Stimulated activated CD8-positive, alpha-beta memory T cell treated with anti-CD3 and anti-CD28 coated beads, Interleukin-7, amount 100 ng/mL, for 48 hours (primary cell): ENCODE measurements around the gene DEFB108B.
"Not testable (repeated sequence)": the region's sequence is repeated elsewhere in the genome, so short reads cannot be mapped to it uniquely, and the experiment has no call there.

ENCODE experiments used
- DNase-seq, 2 donors: peaks; one replicate each; pipeline ENCODE4 v3.0.0-alpha.2; 2020; ENCODE audit warnings: low read depth in 1 of 2; ENCODE audit errors: extremely low read depth in 1 of 2

DEFB108B gene

GRCh38 chr11:71813481-71814355 is 19.3 kb upstream of the DEFB108B start:
- DNase-seq, result peak; percentile 61 to 68

DNA sequence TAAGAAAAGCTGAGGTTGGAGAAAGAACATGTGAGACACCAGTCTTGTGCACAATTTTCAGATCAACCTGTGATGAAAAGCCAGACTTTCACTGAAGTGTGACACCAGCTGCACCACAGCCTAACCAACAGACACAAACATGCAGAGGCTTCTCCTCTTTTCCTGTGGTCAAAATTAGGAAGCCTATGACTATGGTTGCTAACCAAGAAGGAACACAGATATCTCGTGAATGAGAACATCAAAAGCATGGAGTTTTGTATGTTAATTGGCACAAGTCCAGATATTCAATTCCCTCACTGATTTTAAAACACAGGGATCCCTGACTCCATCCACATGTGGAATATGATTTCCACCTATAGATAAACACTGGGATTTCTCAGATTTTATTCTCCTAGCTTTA is 11.5 kb upstream of the DEFB108B start:
- DNase-seq, result not testable (repeated sequence)

DNA sequence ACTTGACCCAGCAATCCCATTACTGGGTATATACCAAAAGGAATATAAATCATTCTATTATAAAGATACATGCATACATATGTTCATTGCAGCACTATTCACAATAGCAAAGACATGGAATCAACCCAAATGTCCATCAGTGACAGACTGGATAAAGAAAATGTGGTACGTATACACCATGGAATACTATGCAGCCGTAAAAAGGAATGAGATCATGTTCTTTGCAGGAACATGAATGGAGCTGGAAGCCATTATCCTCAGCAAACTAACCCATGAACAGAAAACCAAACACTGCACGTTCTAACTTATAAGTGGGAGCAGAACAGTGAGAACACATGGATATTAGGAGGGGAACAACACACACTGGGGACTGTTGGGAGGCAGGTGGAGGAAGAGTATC is 3.8 kb upstream of the DEFB108B start:
- DNase-seq, result not testable (repeated sequence)

DNA sequence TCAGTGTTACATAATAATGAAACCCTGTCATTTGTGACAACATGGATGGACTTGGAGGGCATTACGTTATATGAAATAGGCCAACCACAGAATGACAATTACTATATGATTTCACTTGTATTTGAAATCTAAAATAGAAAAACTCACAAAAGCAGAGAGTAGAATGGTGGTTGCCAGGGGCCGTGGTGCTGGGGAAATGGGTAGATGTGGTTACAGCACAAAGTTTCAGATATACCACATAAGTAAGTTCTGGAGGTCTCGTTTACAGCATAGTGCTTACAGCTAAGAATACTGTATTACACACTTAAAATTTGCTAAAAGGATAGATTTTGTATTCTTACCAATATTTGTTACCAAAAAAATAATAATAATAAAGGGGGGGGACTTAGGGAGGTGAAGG is 3.3 kb upstream of the DEFB108B start:
- DNase-seq, result not testable (repeated sequence)

GRCh38 chr11:71842720-71843119 is 9.7 kb downstream of the DEFB108B start:
- not testable (repeated sequence) for DNase-seq

DNA sequence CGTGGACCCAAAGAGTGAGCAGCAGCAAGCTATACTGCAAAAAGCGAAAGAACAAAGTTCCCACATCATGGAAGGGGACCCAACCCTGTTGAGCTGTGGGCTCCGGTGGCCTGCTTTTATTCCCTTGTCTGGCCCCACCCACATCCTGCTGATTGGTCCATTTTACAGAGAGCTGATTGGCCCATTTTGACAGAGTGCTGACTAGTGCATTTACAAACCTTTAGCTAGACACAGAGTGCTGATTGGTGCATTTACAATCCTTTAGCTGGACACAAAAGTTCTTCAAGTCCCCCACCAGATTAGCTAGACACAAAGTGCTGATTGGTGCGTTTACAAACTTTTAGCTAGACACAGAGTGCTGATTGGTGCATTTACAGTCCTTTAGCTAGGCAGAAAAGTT is 10.4 kb downstream of the DEFB108B start:
- not testable (repeated sequence) for DNase-seq

GRCh38 chr11:71843858-71844257 is 10.9 kb downstream of the DEFB108B start:
- DNase-seq, result no peak

GRCh38 chr11:71853895-71854294 is 20.9 kb downstream of the DEFB108B start:
- DNase-seq, result not testable (repeated sequence)

DNA sequence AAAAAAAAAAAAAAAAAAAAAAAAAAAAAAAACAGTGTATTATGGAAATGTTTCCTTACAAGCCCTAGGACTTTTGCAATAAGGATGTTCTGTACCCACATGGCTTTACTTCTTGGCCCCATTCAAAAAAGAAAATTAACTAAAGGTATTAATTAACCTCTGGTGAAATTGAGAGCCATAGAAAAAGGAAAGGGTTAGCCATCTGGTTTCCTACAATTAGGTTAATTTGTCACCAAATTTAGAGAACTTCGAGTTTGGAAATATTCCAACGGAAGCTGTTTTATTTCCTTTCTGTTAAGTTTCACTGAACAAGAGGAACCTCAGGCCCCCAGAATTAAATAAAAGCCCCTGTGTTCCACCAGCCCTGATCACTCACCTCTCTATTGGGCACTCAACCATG is 22.9 kb downstream of the DEFB108B start:
- not testable (repeated sequence) for DNase-seq

GRCh38 chr11:71860835-71861234 is 27.8 kb downstream of the DEFB108B start:
- DNase-seq, result not testable (repeated sequence)

DNA sequence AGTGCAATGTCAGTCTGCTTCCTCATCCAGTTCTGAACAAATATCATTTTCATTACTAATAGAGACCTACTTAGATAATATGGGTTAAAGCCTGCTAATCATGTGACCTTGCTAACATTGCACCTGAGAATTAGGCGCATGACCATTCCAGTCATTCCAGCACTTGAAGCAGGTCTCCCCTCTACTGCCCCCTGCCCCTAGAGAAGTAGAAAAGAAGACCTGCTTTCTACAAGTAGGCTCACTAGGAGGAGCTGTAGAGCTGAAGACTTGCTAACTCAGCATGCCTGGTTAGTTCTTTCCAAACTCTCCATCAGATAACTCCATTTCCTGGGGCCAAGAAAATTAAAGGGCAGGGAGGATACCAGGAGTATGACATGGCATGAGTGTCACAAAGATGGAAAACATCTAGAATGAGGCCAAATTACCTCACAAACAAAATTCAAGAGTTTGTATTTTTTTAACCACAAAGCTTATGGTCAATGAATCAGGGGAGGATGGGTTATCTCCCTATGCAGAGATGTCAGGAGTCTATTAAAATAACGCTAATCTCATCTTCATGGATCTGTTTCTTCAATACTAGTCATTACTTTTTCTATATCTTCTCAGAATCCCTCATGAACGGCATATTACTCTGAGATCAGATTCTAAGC is 31.1 kb downstream of the DEFB108B start:
- not testable (repeated sequence) for DNase-seq

DNA sequence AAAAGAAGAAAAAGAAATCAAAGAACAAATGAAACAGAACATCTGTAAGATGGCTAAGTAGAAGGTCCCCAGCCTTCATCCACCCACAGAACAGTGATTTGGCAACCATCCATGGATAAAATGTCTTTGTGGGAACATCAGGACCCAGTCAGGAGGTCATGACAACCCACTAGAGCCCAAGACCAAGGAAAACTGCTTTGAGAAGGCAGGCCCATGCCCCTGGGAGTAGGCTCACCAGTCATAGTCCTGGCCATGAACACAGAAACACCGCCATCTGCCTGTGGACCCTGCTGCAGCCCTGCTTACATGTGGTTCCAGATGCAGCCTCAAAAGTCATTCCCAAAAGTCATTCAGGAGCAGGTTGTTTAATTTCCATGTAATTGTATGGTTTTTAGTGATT is 34.2 kb downstream of the DEFB108B start:
- not testable (repeated sequence) for DNase-seq

DNA sequence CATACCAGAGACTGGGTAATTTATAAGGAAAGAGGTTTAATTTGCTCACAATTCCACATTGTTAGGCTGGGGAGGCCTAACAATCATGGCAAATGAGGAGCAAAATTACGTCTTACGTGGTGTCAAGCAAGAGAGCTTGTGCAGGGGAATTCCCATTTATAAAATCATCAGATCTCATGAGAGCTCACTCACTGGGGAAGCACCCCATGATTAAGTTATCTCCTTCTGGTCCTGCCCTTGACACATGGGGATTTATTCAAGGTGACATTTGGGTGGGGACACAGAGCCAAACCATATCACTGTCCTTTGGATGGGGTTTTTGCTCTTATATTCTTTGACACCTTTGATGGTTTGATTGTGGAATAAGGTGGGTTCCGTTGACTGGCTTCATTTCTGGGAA is 36.9 kb downstream of the DEFB108B start:
- DNase-seq, result not testable (repeated sequence)

GRCh38 chr11:71870661-71871060 is 37.7 kb downstream of the DEFB108B start:
- DNase-seq, result not testable (repeated sequence)

GRCh38 chr11:71876262-71876661 is 43.3 kb downstream of the DEFB108B start:
- DNase-seq, result not testable (repeated sequence)

DNA sequence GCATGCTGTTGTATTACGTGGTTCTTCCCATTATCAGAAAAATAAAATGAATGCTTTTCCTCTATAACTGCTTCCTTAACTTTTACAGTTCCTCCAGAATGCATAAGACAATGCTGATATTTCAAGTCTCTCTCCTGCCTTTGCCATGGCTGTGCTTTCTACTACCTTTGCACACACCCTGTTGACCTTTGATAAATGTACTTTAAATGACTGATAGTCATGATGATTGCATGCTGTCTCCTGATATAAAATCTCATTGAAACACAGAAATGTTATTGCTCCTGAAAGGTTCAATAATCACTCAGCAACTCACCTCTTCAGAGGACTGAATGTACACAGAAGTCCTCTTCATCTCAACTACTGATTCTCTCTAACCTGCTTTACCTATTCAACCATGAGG is 45.1 kb downstream of the DEFB108B start, which contains the start of gene DEFB131B:
TSS of gene DEFB131B (plus strand) at position 395 of the 400 bp plus-strand sequence. CDS start at position 395, 0 bp downstream.
- not testable (repeated sequence) for DNase-seq

DNA sequence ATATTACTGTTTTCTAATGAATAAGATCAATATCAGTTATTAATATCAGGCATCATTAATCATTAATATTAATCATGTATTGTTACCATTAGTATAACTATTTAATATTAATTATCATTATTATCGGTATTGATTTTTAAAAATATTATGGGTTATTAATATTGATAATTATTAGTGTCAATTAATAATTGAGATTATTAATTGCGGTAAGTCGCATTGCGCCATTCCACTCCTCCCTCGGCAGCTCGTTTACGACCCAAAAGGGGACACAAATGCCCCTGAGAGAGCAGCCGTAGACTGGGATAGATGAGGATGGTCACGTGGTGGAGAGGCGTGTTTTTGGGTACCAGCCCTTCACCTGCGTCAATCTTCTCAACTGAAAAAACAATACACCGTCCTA is 52.8 kb downstream of the DEFB108B start:
- not testable (repeated sequence) for DNase-seq
